Measurements from ENCODE around the gene PNPLA6. TPM values are rescaled to one million over a fixed set of nuclear protein-coding genes. Genes with fewer than 3 reads are reported as not detected.

Gene PNPLA6
- total and polyA plus RNA-seq, 2 of the 8 experiments (the other 6 are each of a cell fraction or from before 2014, with no cell fraction given): 55.1 to 121 TPM

DNA sequence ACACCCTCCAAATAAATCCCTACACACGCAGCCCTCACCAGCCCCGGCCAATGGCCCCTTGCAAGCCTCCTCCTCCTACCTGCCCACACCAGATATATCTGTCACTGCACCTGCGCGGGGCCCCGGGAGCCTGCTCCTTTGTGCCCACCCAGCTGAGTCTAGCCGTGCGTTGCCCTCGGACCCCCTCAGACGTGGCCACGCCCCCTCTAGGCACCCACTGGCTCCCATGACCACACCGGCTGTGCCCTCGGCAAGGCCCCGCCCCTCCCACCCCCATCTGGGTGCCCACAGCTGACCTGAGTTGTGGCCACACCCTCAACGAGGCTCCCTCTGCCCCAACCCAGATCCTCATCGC is 6.3 kb upstream of the PNPLA6 start (continued):
- TF ChIP-seq, protein P1, sequence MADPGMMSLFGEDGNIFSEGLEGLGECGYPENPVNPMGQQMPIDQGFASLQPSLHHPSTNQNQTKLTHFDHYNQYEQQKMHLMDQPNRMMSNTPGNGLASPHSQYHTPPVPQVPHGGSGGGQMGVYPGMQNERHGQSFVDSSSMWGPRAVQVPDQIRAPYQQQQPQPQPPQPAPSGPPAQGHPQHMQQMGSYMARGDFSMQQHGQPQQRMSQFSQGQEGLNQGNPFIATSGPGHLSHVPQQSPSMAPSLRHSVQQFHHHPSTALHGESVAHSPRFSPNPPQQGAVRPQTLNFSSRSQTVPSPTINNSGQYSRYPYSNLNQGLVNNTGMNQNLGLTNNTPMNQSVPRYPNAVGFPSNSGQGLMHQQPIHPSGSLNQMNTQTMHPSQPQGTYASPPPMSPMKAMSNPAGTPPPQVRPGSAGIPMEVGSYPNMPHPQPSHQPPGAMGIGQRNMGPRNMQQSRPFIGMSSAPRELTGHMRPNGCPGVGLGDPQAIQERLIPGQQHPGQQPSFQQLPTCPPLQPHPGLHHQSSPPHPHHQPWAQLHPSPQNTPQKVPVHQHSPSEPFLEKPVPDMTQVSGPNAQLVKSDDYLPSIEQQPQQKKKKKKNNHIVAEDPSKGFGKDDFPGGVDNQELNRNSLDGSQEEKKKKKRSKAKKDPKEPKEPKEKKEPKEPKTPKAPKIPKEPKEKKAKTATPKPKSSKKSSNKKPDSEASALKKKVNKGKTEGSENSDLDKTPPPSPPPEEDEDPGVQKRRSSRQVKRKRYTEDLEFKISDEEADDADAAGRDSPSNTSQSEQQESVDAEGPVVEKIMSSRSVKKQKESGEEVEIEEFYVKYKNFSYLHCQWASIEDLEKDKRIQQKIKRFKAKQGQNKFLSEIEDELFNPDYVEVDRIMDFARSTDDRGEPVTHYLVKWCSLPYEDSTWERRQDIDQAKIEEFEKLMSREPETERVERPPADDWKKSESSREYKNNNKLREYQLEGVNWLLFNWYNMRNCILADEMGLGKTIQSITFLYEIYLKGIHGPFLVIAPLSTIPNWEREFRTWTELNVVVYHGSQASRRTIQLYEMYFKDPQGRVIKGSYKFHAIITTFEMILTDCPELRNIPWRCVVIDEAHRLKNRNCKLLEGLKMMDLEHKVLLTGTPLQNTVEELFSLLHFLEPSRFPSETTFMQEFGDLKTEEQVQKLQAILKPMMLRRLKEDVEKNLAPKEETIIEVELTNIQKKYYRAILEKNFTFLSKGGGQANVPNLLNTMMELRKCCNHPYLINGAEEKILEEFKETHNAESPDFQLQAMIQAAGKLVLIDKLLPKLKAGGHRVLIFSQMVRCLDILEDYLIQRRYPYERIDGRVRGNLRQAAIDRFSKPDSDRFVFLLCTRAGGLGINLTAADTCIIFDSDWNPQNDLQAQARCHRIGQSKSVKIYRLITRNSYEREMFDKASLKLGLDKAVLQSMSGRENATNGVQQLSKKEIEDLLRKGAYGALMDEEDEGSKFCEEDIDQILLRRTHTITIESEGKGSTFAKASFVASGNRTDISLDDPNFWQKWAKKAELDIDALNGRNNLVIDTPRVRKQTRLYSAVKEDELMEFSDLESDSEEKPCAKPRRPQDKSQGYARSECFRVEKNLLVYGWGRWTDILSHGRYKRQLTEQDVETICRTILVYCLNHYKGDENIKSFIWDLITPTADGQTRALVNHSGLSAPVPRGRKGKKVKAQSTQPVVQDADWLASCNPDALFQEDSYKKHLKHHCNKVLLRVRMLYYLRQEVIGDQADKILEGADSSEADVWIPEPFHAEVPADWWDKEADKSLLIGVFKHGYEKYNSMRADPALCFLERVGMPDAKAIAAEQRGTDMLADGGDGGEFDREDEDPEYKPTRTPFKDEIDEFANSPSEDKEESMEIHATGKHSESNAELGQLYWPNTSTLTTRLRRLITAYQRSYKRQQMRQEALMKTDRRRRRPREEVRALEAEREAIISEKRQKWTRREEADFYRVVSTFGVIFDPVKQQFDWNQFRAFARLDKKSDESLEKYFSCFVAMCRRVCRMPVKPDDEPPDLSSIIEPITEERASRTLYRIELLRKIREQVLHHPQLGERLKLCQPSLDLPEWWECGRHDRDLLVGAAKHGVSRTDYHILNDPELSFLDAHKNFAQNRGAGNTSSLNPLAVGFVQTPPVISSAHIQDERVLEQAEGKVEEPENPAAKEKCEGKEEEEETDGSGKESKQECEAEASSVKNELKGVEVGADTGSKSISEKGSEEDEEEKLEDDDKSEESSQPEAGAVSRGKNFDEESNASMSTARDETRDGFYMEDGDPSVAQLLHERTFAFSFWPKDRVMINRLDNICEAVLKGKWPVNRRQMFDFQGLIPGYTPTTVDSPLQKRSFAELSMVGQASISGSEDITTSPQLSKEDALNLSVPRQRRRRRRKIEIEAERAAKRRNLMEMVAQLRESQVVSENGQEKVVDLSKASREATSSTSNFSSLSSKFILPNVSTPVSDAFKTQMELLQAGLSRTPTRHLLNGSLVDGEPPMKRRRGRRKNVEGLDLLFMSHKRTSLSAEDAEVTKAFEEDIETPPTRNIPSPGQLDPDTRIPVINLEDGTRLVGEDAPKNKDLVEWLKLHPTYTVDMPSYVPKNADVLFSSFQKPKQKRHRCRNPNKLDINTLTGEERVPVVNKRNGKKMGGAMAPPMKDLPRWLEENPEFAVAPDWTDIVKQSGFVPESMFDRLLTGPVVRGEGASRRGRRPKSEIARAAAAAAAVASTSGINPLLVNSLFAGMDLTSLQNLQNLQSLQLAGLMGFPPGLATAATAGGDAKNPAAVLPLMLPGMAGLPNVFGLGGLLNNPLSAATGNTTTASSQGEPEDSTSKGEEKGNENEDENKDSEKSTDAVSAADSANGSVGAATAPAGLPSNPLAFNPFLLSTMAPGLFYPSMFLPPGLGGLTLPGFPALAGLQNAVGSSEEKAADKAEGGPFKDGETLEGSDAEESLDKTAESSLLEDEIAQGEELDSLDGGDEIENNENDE (IDR thresholded peaks at IDR 0.05; ENCODE audit: insufficient replicate concordance, low read length): no peak
- TF ChIP-seq KDM4A (IDR thresholded peaks at IDR 0.05; ENCODE audit: low read depth, low read length, severe bottlenecking) (no peak), BACH1 (IDR thresholded peaks at IDR 0.05; ENCODE audit: low read length) (no peak), RFX5 (IDR thresholded peaks at IDR 0.05; ENCODE audit: borderline replicate concordance, low read depth, low read length) (no peak), RNF2 (IDR thresholded peaks at IDR 0.05; ENCODE audit: borderline replicate concordance, low read depth, low read length, missing control alignments, poor library complexity, severe bottlenecking) (no peak), GABPA (IDR thresholded peaks at IDR 0.05; ENCODE audit: borderline replicate concordance, insufficient read depth, low read length) (no peak), EGR1 (IDR thresholded peaks at IDR 0.05; ENCODE audit: borderline replicate concordance, low read depth, low read length) (no peak)

All from H1 (cell line).